GM12872 (cell line): ENCODE measurements around the gene CRYGN.

Experiments used
- TF ChIP-seq, protein P1 (sequence below): IDR thresholded peaks from 3 replicates; pipeline ENCODE4 v1.5.1; 2011; ENCODE audit warnings: low read depth, mild to moderate bottlenecking, low read length, moderate library complexity; ENCODE audit not compliant: insufficient read depth

Gene CRYGN

GRCh38 chr7:151465169-151465568 lies 25.2 kb upstream of the CRYGN start:
- TF ChIP-seq, protein P1, sequence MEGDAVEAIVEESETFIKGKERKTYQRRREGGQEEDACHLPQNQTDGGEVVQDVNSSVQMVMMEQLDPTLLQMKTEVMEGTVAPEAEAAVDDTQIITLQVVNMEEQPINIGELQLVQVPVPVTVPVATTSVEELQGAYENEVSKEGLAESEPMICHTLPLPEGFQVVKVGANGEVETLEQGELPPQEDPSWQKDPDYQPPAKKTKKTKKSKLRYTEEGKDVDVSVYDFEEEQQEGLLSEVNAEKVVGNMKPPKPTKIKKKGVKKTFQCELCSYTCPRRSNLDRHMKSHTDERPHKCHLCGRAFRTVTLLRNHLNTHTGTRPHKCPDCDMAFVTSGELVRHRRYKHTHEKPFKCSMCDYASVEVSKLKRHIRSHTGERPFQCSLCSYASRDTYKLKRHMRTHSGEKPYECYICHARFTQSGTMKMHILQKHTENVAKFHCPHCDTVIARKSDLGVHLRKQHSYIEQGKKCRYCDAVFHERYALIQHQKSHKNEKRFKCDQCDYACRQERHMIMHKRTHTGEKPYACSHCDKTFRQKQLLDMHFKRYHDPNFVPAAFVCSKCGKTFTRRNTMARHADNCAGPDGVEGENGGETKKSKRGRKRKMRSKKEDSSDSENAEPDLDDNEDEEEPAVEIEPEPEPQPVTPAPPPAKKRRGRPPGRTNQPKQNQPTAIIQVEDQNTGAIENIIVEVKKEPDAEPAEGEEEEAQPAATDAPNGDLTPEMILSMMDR, result no peak

GRCh38 chr7:151462306-151462779 lies 22.4 kb upstream of the CRYGN start:
- TF ChIP-seq, protein P1, result no peak

GRCh38 chr7:151461942-151462230 lies 21.9 kb upstream of the CRYGN start:
- TF ChIP-seq, protein P1, result 0 out of 3 replicates have a peak, but pooled peaks have one; percentile 4

DNA sequence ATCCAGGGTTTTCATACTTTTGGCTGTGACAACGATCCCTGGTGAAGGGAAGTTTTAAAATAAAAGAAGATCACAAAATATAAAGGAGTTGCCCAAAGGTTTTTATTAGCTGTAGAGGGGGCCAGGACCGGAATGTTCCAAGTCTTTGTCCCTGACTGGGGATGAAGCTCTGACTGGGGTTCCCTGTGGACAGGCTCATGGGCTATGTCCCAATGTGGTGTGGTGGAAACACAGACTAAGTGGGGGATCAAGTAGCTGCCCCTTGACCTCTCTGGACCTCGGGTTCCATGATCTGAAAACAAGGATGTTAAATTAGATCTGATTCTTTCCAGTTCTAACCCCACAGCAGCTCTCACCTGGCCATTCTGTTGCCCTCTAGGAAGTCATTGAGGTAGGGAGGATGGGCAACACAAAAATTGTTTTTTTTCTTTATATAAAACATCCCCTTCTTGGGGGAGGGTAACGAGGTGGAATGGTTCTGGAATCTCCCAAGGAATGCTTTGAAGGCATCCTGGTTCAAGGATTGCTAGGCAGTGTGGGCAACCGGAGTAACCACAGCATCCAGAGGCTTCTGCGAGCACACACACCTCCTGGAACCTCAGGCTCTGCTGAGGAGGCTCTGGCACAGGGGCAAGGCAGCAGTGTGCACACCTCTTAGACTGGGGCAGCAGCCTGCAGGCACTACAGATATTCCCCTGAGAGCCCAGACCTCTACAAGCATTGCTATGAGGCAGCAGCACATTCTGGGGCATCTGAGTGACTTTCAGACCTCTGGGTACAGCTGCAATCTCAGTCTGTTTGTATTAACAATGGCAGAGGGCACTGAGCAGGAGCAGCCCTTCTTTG lies 21.4 kb upstream of the CRYGN start:
- TF ChIP-seq, protein P1, result no peak

GRCh38 chr7:151460474-151460855 lies 20.5 kb upstream of the CRYGN start:
- TF ChIP-seq, protein P1, result no peak

- TF ChIP-seq, protein P1, result no peak
Measured at GRCh38 chr7:151459726-151460473, 20.0 kb upstream of the CRYGN start.

DNA sequence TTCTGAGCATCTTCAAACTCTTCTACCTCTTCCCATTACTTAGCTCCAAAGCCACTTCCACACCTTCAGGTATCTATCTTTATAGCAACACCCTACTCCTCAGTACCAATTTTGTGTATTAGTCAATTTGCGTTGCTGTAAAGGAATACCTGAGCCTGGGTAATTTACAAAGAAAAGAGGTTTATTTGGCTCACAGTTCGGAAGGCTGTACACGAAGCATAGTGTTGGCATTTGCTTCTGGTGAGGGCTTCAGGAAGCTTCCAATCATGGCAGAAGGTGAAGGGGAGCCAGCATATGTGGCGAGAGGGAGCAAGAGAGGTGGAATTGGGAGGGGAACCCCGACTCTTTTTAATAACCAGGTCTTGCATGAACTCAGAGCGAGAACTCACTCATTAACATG lies 17.6 kb upstream of the CRYGN start:
- TF ChIP-seq, protein P1, result no peak
